ENCODE results near the gene UBE2S.
"Not testable (repeated sequence)": the region's sequence is repeated elsewhere in the genome, so short reads cannot be mapped to it uniquely, and the experiment has no call there.

The UBE2S gene

DNA sequence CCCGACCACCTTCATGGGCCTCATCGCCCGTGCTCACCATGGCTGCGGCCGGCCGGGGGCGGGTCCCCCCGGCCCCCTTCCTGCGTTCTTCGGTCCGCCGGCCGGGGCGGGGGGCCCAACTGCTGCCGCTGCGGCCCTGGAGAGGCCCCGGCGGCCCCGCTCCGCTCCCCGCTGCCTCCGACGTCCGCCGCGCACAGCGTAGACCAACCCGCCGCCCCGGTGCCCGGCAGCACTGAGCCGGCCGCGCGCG, at the start of gene UBE2S:
TSS of gene UBE2S (minus strand) at position 239 of the 250 bp plus-strand sequence. CDS start at position 40, 199 bp downstream.
- TF ChIP-seq, protein P1, sequence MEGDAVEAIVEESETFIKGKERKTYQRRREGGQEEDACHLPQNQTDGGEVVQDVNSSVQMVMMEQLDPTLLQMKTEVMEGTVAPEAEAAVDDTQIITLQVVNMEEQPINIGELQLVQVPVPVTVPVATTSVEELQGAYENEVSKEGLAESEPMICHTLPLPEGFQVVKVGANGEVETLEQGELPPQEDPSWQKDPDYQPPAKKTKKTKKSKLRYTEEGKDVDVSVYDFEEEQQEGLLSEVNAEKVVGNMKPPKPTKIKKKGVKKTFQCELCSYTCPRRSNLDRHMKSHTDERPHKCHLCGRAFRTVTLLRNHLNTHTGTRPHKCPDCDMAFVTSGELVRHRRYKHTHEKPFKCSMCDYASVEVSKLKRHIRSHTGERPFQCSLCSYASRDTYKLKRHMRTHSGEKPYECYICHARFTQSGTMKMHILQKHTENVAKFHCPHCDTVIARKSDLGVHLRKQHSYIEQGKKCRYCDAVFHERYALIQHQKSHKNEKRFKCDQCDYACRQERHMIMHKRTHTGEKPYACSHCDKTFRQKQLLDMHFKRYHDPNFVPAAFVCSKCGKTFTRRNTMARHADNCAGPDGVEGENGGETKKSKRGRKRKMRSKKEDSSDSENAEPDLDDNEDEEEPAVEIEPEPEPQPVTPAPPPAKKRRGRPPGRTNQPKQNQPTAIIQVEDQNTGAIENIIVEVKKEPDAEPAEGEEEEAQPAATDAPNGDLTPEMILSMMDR (IDR thresholded peaks at IDR 0.05) = not testable (repeated sequence)

DNA sequence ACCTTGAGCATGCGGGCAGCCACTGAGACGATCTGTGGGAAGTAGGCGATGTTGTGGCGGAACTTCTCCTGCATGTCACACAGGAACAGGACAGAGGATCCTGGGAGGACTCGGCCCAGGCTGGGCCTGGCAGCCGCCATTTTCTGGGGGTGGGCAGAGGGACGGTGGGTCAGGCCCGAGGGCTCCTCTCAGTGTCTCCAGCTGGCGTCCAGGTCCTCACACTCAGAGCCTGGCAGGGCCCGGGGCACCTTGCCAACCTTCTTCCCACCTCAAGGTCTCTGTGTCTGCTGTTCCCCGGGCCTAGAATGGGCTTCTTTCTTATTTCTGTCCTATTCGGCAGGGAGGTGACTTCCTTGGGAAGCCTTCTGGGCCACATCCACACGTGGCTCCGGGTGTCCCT, 48.8 kb upstream of the UBE2S start:
- TF ChIP-seq, protein P1 (IDR thresholded peaks at IDR 0.05) = no peak

DNA sequence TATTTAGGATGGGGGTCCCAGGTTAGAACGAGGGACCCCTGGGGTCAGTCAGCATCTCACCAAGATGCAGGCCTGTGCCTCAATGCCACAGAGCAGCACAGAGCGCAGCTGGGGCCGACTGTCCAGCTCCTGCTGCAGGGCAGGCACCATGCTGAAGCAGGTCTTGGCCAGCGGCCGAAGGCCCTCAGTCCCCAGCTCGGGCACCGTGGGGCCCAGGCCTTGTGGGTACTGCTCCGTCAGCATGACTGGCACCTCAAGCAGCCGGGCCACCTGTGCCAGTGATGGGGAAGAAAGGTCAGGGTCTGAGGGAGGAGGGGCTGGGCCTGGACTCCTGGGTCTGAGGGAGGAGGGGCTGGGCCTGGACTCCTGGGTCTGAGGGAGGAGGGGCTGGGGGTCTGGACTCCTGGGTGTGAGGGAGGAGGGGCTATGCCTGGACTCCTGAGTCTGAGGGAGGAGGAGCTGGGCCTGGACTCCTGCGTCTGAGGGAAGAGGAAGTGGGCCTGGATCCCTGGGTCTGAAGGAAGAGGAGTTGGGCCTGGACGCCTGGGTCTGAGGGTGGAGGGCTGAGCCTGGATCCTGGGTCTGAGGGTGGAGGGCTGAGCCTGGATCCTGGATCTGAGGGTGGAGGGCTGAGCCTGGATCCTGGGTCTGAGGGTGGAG, 48.1 kb upstream of the UBE2S start:
- TF ChIP-seq, protein P1 (IDR thresholded peaks at IDR 0.05) = no peak

DNA sequence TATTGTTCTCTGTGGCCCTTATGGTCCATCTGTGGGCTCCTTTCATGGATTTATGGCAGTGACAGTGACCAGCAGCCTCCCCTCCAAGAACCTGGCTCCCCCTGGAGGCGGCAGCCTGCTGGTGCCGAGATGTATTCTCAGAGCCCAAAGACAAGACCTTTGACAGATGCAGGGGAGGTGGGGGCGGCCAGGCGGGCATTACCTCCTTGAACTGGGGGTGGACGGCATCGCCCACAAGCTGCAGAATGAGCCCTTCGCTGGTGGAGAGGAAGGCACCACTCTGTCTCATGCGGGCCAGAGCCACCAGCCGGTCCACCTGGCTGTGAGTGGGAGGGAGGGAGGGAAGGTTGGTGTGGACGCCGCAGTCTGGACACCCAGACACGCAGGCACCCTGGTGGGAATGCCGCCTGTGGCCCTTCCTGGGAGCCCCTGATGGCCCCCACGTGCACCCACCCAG, 47.2 kb upstream of the UBE2S start:
- TF ChIP-seq, protein P1 (IDR thresholded peaks at IDR 0.05) = peak; percentile 63

DNA sequence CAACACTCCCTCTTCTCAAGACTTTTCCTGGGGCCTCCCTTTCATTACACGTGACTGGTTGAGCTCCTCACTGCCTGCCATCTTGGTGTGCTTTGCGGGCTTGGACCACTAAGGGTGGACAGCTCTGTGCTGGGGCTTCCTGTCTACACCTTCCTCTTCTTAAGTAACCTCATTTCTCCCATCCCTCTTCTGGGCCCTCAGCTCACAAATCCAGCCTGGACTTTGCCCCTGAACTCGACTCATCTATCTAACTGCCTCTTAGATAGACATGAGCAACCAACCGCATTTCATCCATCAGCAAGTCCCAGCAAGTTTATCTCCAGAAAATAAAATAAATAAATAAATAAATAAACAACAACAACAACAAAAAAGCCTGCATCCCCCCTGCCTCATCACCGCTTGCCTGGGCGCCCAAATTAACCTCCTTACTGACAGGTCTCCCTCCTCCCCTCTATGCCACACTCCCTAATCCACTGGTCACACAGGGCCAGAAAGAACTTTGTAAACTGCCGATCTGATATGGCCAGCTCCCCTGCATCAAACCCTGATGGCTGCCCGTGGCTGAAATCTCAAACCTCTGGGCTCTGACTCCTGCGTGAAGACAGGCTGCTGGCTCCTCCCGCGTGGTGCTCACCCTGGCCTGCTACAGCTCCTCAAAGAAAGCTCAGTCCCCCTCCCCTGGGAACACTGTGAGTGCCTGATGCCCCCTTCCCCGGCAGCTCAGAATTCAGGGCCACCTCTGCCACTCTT, 46.1 kb upstream of the UBE2S start:
- TF ChIP-seq, protein P1 (IDR thresholded peaks at IDR 0.05) = no peak

DNA sequence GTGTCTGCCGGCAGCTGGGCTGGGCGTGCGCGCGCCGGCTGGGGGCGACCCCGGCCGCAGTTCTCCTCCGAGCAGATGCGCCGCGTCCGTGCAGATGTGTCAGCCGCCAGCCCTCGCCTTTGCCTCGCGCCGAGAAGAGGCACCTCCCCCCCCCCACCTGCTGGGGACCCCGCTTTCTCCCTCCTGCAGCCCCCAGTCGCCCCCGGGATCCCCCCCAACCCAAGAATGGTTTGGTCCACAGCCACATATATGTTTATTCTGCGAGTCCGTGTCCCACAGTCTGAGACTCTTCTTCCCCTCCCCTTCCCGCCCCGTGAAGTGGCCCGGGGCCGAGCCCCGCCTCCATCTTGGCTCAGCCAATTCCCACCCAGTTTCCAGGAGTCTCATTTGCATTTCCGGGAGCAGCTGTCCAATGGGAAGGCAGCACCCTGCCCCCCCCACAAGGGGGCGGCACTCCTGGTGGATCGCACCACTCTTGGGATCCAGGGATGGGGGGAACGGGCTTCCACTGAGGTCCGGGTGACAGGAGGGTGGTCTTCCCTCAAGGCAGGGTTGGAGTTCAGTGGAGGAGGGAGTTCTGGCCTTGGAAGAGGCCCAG, 45.3 kb upstream of the UBE2S start:
- TF ChIP-seq, protein P1 (IDR thresholded peaks at IDR 0.05) = no peak

DNA sequence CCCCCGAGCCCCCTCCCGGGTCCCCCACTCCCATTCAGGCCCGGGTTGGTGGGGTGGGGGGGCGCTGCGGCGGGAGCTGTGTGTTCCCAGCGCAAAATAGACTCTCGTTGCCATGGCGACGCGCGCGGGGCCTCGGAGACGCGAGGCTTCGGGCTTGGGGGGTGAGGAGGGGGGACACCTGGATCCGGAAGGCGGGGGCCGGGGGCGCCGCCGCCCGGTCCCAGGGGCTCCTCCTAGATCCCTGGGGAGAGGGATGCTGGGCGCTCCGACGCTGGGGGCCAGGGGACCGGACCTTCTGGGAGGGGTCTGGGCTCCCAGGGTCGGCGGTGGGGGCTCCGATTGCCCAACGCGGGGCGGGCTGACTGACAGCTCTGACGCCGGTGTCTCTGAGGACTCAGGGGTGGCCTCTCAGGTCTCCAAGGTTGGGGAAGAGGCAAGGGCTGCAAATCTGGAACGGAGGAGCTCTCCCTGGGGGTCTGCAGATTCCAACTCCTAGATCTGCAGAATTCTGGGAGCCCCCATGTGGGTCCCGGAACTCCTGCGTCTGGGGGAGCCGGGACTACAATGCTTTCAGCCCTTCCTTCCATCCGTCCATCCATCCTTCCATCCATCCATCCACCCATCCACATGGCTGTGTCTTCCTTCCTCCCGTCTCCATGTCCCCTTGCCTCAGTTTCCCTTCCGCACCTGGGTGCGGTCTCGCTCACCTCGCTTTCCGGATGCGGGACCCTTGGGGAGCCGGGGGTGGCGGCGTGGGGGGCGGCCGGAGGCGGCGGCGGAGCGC, 44.6 kb upstream of the UBE2S start:
- TF ChIP-seq, protein P1 (IDR thresholded peaks at IDR 0.05) = no peak
